Smooth muscle cell (in vitro differentiated cells): ENCODE data around the gene CCNT1. TPM values are rescaled to one million over a fixed set of nuclear protein-coding genes. Genes with fewer than 3 reads are reported as not detected.

Experiments
- DNase-seq: peaks from one replicate; lab custom pipeline; 2025; ENCODE audit not compliant: unreplicated experiment; lab: John Stamatoyannopoulos, UW
- H2AFZ ChIP-seq: fragments of 200-600 bp; sonication (generic); 2 replicates; pipeline ENCODE4 v1.6.0; 2016; ENCODE audit warnings: antibody characterized with exemption, low read depth, mild to moderate bottlenecking
- H3F3A ChIP-seq: fragments of 200-600 bp; sonication (generic); 2 replicates; pipeline ENCODE4 v1.6.0; 2017; ENCODE audit warnings: antibody characterized with exemption, low read depth
- H3K27ac ChIP-seq: fragments of 200-600 bp; sonication (generic); 2 replicates; pipeline ENCODE4 v1.5.1; 2016; ENCODE audit warnings: low read depth, mild to moderate bottlenecking
- H3K27me3 ChIP-seq: fragments of 200-600 bp; sonication (generic); 2 replicates; pipeline ENCODE4 v1.6.1; 2016; ENCODE audit warnings: low read depth, mild to moderate bottlenecking
- H3K36me3 ChIP-seq: fragments of 200-600 bp; sonication (generic); 2 replicates; pipeline ENCODE4 v1.5.1; 2016; ENCODE audit warnings: low read depth
- H3K4me1 ChIP-seq: fragments of 200-600 bp; sonication (generic); 2 replicates; pipeline ENCODE4 v1.5.1; 2016; ENCODE audit warnings: low read depth
- H3K4me2 ChIP-seq: fragments of 200-600 bp; sonication (generic); 2 replicates; pipeline ENCODE4 v1.6.0; 2016; ENCODE audit warnings: mild to moderate bottlenecking
- H3K4me3 ChIP-seq: fragments of 200-600 bp; sonication (generic); 2 replicates; pipeline ENCODE4 v1.5.1; 2016; ENCODE audit warnings: mild to moderate bottlenecking
- H3K79me2 ChIP-seq: fragments of 200-600 bp; sonication (generic); 2 replicates; pipeline ENCODE4 v1.6.0; 2016; ENCODE audit warnings: low read depth, mild to moderate bottlenecking
- H3K9ac ChIP-seq: fragments of 200-600 bp; sonication (generic); 2 replicates; pipeline ENCODE4 v1.6.0; 2016; ENCODE audit warnings: low read depth
- H3K9me3 ChIP-seq: fragments of 200-600 bp; sonication (generic); replicated peaks from 2 replicates; pipeline ENCODE4 v1.5.1; 2016; ENCODE audit warnings: low read depth
- H4K20me1 ChIP-seq: fragments of 200-600 bp; sonication (generic); 2 replicates; pipeline ENCODE4 v1.6.0; 2016; ENCODE audit warnings: low read depth
- WGBS: methylation state at CpG from one replicate; pipeline ENCODE4 v1.1.7; 2016; ENCODE audit warnings: low lambda C conversion rate; 5-methylcytosine and 5-hydroxymethylcytosine counted together
- polyA plus RNA-seq: library from polyadenylated mRNA; unstranded; fragments of >200 nt; fragmentation: Nextera tagmentation; extraction: Ambion mirVana; gene quantifications from 2 replicates; pipeline ENCODE4 v1.2.1, GENCODE V29; 2016
- total RNA-seq: library from RNA; depleted of rRNA; stranded (reverse); fragments of >200 nt; gene quantifications from 2 replicates; pipeline ENCODE4 v1.2.3, GENCODE V29; 2014
- TF ChIP-seq, protein P1 (sequence below): fragments of 200-600 bp; sonication (generic); IDR thresholded peaks from 2 replicates; pipeline ENCODE4 v1.5.1; 2017; ENCODE audit warnings: borderline replicate concordance, mild to moderate bottlenecking, antibody characterized with exemption; ENCODE audit not compliant: insufficient read depth, poor library complexity, severe bottlenecking

CCNT1 gene
- total and polyA plus RNA-seq, 2 experiments from 2014 or later: 8.6 to 38.4 TPM

- WGBS: 75% methylated on average over 9 of the region's 9 CpGs
- TF ChIP-seq, protein P1, sequence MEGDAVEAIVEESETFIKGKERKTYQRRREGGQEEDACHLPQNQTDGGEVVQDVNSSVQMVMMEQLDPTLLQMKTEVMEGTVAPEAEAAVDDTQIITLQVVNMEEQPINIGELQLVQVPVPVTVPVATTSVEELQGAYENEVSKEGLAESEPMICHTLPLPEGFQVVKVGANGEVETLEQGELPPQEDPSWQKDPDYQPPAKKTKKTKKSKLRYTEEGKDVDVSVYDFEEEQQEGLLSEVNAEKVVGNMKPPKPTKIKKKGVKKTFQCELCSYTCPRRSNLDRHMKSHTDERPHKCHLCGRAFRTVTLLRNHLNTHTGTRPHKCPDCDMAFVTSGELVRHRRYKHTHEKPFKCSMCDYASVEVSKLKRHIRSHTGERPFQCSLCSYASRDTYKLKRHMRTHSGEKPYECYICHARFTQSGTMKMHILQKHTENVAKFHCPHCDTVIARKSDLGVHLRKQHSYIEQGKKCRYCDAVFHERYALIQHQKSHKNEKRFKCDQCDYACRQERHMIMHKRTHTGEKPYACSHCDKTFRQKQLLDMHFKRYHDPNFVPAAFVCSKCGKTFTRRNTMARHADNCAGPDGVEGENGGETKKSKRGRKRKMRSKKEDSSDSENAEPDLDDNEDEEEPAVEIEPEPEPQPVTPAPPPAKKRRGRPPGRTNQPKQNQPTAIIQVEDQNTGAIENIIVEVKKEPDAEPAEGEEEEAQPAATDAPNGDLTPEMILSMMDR: no peak
- peaks cover 16% of the 10 kb centered on the region for H3K27me3 ChIP-seq
These were observed 27.9 kb upstream of the CCNT1 start for GRCh38 chr12:48744251-48745008.

DNA sequence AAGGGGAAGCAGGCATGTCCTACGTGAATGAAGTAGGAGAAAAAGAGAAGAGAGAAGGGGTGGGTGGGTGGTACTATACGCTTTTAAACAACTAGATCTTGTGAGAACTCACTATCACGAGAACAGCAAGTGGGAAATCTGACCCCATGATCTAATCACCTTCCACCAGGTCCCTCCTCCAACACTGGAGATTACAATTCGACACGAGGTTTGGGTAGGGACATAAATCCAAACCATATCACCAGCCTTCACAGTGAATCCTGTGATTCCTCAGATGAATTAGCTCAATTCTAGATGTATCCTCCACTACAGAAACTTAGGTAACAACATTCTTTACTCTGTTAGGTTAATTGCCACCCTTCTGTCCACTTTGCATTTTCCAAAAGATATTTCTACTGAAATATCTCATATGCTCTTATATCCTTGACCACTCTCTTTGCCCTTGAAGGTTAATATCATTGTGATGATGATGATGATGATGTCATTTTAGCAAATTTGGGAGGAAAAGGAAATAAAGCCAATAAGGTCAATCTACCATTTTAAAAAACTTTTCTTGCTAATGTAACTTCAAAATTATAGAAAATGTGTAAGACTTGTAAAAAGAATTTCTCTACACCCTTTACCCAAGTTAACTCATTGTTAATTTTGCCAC, 23.2 kb upstream of the CCNT1 start:
- DNase-seq: no peak
- TF ChIP-seq, protein P1: no peak
- no peaks in the 10 kb centered on the region for H4K20me1 ChIP-seq
- H3K27ac ChIP-seq: no peak overlapping the region
- H3K4me2 ChIP-seq: no peak overlapping the region
- H3K9ac ChIP-seq: no peak overlapping the region
- WGBS: 70% methylated on average over 5 of the region's 5 CpGs
- no peaks in the 10 kb centered on the region for H3K79me2 ChIP-seq
- no peaks in the 10 kb centered on the region for H3K4me1 ChIP-seq
- H3K36me3 ChIP-seq: no peaks in the 10 kb centered on the region
- H3K9me3 ChIP-seq: no peaks in the 10 kb centered on the region
- H2AFZ ChIP-seq: no peak overlapping the region
- no peak overlapping the region for H3K4me3 ChIP-seq
- peaks cover 21% of the 10 kb centered on the region for H3K27me3 ChIP-seq
- no peaks in the 10 kb centered on the region for H3F3A ChIP-seq

More at GRCh38 chr12:48744251-48745008, 27.9 kb upstream of the CCNT1 start:
- Histone ChIP-seq H3F3A (no peaks in the 10 kb centered on the region), H3K4me1 (no peaks in the 10 kb centered on the region), H3K79me2 (no peaks in the 10 kb centered on the region), H3K4me3 (no peak overlapping the region), H3K9me3 (no peaks in the 10 kb centered on the region), H3K4me2 (no peak overlapping the region), H4K20me1 (no peaks in the 10 kb centered on the region), H3K9ac (no peak overlapping the region), H3K27ac (no peak overlapping the region), H3K36me3 (no peaks in the 10 kb centered on the region), H2AFZ (no peak overlapping the region)
- no peak for DNase-seq

- Histone ChIP-seq H3K4me3 (no peak overlapping the region), H3K4me1 (no peaks in the 10 kb centered on the region), H3K27me3 (peaks cover 21% of the 10 kb centered on the region), H3K27ac (no peak overlapping the region), H4K20me1 (no peaks in the 10 kb centered on the region), H3K36me3 (no peaks in the 10 kb centered on the region), H3F3A (no peaks in the 10 kb centered on the region), H3K9ac (no peak overlapping the region), H3K79me2 (no peaks in the 10 kb centered on the region), H2AFZ (no peak overlapping the region), H3K9me3 (no peaks in the 10 kb centered on the region), H3K4me2 (no peak overlapping the region)
- WGBS: 81% methylated on average over 1 of the region's 1 CpG
- no peak for DNase-seq
- TF ChIP-seq, protein P1: no peak
These were observed 19.9 kb upstream of the CCNT1 start for GRCh38 chr12:48736456-48736855.
